HFFc6 (cell line): ENCODE data around the gene KRT3. TPM values are rescaled to one million over a fixed set of nuclear protein-coding genes. Genes with fewer than 3 reads are reported as not detected.
A peak's percentile ranks its signal among the peaks of the same experiment; 100 is the strongest.

Experiments
- DNase-seq: peaks from one replicate; pipeline ENCODE4 v3.0.0-alpha.2; 2018
- H3K27ac Mint-ChIP-seq: 2 replicates; pipeline ENCODE4 v1.8.0; 2020; ENCODE audit warnings: mild to moderate bottlenecking, mixed read lengths
- H3K27me3 Mint-ChIP-seq: 2 replicates; pipeline ENCODE4 v1.8.0; 2021; ENCODE audit warnings: mild to moderate bottlenecking, moderate library complexity, mixed read lengths; ENCODE audit not compliant: insufficient read depth
- H3K36me3 Mint-ChIP-seq: 2 replicates; pipeline ENCODE4 v1.8.0; 2021; ENCODE audit warnings: low read depth, mixed read lengths
- H3K4me1 Mint-ChIP-seq: 2 replicates; pipeline ENCODE4 v1.8.0; 2020; ENCODE audit warnings: low read depth, mixed read lengths
- H3K4me3 Mint-ChIP-seq: 2 replicates; pipeline ENCODE4 v1.8.0; 2020; ENCODE audit warnings: mild to moderate bottlenecking, moderate library complexity, mixed read lengths
- H3K9me3 Mint-ChIP-seq: 2 replicates; pipeline ENCODE4 v1.8.0; 2020; ENCODE audit warnings: mild to moderate bottlenecking, mixed read lengths
- total RNA-seq, 6 experiments: library from RNA; stranded (reverse); fragmentation: NEBNext Ultra II Directional; extraction: Animal tissue kit (Norgen Biotek cat#: 25700); gene quantifications; 2 replicates in 1 of 6; 3 replicates in 5 of 6; pipeline ENCODE4 v1.2.3, GENCODE V29; 2021
- TF ChIP-seq, protein P1 (sequence below): fragments of 200-600 bp; sonication (generic); IDR thresholded peaks from 2 replicates; pipeline ENCODE4 v1.5.0; 2021; ENCODE audit warnings: antibody characterized with exemption, mild to moderate bottlenecking

KRT3 gene
- total RNA-seq, 6 experiments from 2014 or later = not detected

DNA sequence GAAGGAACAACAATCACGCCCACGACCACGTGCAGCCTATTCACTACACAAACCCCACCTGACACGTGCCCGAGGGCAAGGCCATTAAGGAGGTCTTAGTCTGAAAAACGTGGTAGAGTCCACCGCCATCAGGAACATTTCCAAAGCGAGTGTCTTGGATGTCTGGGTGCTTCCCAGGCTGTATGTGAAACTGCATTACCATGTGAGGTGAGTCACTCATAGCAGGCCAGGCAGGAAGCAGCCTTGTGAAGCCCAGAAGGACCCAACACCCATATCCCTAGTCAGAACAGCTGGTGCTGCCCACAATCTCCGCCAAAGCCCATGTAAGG is 41.5 kb upstream of the KRT3 start:
- Mint-ChIP-seq H3K9me3 (no peaks in the 10 kb centered on the region), H3K27me3 (peaks cover 10% of the 10 kb centered on the region), H3K27ac (peak overlapping the region; percentile 92), H3K4me1 (peaks cover 36% of the 10 kb centered on the region), H3K4me3 (peak overlapping the region; percentile 76), H3K36me3 (no peaks in the 10 kb centered on the region)
- DNase-seq = peak; percentile 73
- TF ChIP-seq, protein P1, sequence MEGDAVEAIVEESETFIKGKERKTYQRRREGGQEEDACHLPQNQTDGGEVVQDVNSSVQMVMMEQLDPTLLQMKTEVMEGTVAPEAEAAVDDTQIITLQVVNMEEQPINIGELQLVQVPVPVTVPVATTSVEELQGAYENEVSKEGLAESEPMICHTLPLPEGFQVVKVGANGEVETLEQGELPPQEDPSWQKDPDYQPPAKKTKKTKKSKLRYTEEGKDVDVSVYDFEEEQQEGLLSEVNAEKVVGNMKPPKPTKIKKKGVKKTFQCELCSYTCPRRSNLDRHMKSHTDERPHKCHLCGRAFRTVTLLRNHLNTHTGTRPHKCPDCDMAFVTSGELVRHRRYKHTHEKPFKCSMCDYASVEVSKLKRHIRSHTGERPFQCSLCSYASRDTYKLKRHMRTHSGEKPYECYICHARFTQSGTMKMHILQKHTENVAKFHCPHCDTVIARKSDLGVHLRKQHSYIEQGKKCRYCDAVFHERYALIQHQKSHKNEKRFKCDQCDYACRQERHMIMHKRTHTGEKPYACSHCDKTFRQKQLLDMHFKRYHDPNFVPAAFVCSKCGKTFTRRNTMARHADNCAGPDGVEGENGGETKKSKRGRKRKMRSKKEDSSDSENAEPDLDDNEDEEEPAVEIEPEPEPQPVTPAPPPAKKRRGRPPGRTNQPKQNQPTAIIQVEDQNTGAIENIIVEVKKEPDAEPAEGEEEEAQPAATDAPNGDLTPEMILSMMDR = no peak

DNA sequence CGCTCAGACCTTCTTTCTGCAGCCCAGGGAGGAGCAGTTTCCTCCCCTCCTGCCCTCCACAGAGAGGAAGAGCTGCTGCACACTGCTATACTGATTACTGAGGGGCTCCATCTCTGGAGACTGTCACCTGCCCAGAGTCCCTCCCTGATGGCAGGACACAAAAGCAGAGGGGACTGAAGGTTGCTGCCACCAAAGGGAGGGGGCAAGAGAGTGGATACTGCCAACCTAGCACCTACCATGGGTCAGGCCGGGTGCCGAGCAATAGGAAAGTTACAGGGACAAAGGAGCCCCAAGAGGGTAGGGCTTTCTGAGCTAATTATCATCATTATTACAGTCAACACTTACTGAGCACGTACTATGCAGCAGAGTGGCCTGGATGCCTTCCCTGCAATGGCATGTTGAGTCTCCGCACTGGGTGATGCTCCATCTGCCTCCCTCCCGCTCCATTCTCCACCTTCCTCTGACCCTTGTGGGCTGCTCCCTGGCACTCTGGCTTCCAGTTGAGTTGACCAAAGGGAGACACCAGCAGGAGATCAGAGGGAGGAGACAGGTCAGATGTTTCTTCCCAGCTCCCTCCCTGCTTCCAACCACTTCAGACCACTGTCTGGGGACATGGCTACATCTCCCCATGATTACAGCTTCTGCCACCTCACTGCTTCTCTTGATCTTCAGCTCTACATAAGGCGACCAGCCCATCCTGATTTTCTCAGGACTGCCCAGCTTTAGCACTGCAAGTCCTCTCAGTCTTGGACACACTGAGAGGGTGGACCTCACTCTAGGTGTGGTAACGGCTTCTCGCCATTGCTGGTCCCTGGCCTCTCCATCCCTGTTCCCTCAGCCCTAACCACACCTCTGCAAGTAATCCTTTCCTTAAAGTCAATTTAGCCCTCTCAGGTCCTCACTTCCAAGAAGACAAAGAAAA is 40.8 kb upstream of the KRT3 start:
- peak overlapping the region; percentile 92 for H3K27ac Mint-ChIP-seq
- no peak for DNase-seq
- peak overlapping the region; percentile 76 for H3K4me3 Mint-ChIP-seq
- no peaks in the 10 kb centered on the region for H3K36me3 Mint-ChIP-seq
- no peaks in the 10 kb centered on the region for H3K9me3 Mint-ChIP-seq
- peaks cover 36% of the 10 kb centered on the region for H3K4me1 Mint-ChIP-seq
- TF ChIP-seq, protein P1 = no peak
- H3K27me3 Mint-ChIP-seq = peaks cover 5% of the 10 kb centered on the region

DNA sequence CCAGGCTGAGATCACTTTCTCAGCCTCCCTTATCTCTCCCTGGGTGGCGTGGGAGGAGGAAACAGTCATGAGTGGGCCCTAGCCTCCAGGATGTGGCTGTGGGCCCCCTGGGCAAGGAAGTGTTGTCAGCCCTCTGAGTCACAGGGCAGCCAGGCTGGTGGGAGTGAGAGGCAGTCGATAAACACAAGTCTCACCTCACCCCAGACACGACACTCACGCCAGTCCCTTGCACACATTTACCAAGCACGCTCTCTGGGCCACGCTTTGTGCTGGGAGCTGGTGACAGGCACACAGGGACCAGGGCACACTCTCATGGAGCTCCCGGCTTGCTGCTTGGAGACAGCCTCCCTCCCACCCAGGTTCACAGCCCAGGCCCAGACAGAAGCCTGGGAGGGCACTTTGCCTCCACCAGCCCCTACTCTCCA is 40.1 kb upstream of the KRT3 start:
- Mint-ChIP-seq H3K27me3 (peaks cover 5% of the 10 kb centered on the region), H3K36me3 (no peaks in the 10 kb centered on the region)

DNA sequence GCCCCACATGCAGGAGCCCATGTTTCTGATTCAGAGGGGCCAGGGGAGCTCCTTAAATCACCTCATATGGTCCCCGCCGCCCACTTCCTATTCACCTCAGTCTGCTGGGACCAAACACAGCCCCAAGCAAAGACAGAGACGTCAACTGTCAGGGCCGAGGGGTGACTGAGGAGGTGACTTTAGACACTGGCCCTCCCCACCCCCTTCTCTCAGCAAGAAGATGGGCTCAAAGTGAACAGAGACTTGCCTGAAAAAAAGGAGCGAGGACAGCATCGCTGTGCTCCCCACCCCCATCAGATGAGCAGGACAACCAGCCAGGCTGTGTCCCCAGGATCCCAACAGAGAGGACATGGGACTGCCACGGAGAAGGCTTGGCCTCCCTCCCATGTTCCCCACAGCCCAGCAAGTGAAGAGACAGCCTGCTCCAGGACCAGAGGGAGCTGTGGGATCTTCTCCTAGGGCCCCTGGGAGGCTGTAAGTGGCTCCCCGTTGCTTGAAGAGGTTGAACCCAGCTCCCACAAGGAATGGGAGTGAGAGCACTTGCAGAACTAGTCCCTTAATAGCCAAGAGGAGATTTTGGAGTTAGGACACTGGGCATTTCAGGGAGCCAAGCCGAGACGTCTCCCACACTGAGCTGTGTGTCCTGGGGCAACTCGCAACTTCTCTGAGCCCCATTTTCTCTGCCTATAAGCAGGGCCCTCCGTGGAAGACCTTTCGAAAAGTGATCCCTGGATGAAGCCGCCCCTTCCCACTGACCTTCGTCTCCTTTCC is 39.5 kb upstream of the KRT3 start:
- Mint-ChIP-seq H3K4me3 (peak overlapping the region; percentile 23; the same call in 1 of the 2 replicates), H3K4me1 (peaks cover 36% of the 10 kb centered on the region), H3K27ac (peak overlapping the region; percentile 92), H3K9me3 (no peaks in the 10 kb centered on the region), H3K27me3 (peaks cover 5% of the 10 kb centered on the region), H3K36me3 (no peaks in the 10 kb centered on the region)
- TF ChIP-seq, protein P1 = no peak
- no peak for DNase-seq

More for the DNA sequence above, 40.1 kb upstream of the KRT3 start:
- peak; percentile 51 for DNase-seq
- peaks cover 36% of the 10 kb centered on the region for H3K4me1 Mint-ChIP-seq
- H3K9me3 Mint-ChIP-seq = no peaks in the 10 kb centered on the region
- peak overlapping the region; percentile 92 for H3K27ac Mint-ChIP-seq
- H3K4me3 Mint-ChIP-seq = peak overlapping the region; percentile 23; the same call in 1 of the 2 replicates
- TF ChIP-seq, protein P1 = no peak

DNA sequence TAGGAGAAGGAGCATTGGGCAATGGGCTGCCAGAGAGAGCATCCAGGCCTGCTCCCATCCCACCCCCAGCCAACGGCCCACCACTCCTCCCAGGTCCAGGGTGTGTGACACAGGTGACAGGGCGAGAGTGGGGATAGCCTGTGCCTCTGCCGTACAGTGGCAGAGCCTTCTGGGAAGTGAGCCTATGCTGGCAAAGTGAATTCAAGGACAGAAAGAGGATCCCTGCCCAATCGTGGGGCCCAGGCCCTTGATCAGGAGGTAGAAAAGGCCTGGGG is 38.7 kb upstream of the KRT3 start:
- H3K9me3 Mint-ChIP-seq = no peaks in the 10 kb centered on the region
- no peak for DNase-seq
- H3K27me3 Mint-ChIP-seq = peaks cover 5% of the 10 kb centered on the region
- H3K27ac Mint-ChIP-seq = no peak overlapping the region
- no peak overlapping the region for H3K4me3 Mint-ChIP-seq
- TF ChIP-seq, protein P1 = no peak
- H3K36me3 Mint-ChIP-seq = no peaks in the 10 kb centered on the region
- H3K4me1 Mint-ChIP-seq = peaks cover 36% of the 10 kb centered on the region
